Nephron progenitor cell (in vitro differentiated cells): ENCODE results near the gene MAPK8.
A peak's percentile ranks its signal among the peaks of the same experiment; 100 is the strongest.

Experiments used
- DNase-seq: peaks from one replicate; pipeline ENCODE4 v3.0.0; 2021
- H3K27ac Mint-ChIP-seq: 2 replicates; pipeline ENCODE4 v1.8.0; 2021; ENCODE audit warnings: mild to moderate bottlenecking, moderate library complexity, mixed read lengths
- H3K27me3 Mint-ChIP-seq: 2 replicates; pipeline ENCODE4 v1.8.0; 2021; ENCODE audit warnings: mild to moderate bottlenecking, low read depth, mixed read lengths; ENCODE audit not compliant: poor library complexity
- H3K36me3 Mint-ChIP-seq: 2 replicates; pipeline ENCODE4 v1.8.0; 2021; ENCODE audit warnings: low read depth, mixed read lengths
- H3K4me1 Mint-ChIP-seq: 2 replicates; pipeline ENCODE4 v1.8.0; 2021; ENCODE audit warnings: mixed read lengths
- H3K4me3 Mint-ChIP-seq: 2 replicates; pipeline ENCODE4 v1.8.0; 2021; ENCODE audit warnings: mild to moderate bottlenecking, moderate library complexity, mixed read lengths
- H3K9me3 Mint-ChIP-seq: 2 replicates; pipeline ENCODE4 v1.8.0; 2021; ENCODE audit warnings: mild to moderate bottlenecking, moderate library complexity, mixed read lengths
- TF ChIP-seq, protein P1 (sequence below): fragments of 200-600 bp; sonication (generic); IDR thresholded peaks from 2 replicates; pipeline ENCODE4 v1.5.0; 2021; ENCODE audit warnings: antibody characterized with exemption

The MAPK8 gene

GRCh38 chr10:48439031-48439430 is 132.6 kb downstream of the MAPK8 start:
- no peak overlapping the region for H3K27ac Mint-ChIP-seq
- H3K4me1 Mint-ChIP-seq: peaks cover 20% of the 10 kb centered on the region
- peaks cover 5% of the 10 kb centered on the region for H3K36me3 Mint-ChIP-seq
- DNase-seq: no peak
- no peaks in the 10 kb centered on the region for H3K9me3 Mint-ChIP-seq
- peaks cover 3% of the 10 kb centered on the region for H3K27me3 Mint-ChIP-seq
- no peak overlapping the region for H3K4me3 Mint-ChIP-seq
- TF ChIP-seq, protein P1, sequence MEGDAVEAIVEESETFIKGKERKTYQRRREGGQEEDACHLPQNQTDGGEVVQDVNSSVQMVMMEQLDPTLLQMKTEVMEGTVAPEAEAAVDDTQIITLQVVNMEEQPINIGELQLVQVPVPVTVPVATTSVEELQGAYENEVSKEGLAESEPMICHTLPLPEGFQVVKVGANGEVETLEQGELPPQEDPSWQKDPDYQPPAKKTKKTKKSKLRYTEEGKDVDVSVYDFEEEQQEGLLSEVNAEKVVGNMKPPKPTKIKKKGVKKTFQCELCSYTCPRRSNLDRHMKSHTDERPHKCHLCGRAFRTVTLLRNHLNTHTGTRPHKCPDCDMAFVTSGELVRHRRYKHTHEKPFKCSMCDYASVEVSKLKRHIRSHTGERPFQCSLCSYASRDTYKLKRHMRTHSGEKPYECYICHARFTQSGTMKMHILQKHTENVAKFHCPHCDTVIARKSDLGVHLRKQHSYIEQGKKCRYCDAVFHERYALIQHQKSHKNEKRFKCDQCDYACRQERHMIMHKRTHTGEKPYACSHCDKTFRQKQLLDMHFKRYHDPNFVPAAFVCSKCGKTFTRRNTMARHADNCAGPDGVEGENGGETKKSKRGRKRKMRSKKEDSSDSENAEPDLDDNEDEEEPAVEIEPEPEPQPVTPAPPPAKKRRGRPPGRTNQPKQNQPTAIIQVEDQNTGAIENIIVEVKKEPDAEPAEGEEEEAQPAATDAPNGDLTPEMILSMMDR: no peak

GRCh38 chr10:48439581-48440041 is 133.1 kb downstream of the MAPK8 start:
- no peak overlapping the region for H3K27ac Mint-ChIP-seq
- TF ChIP-seq, protein P1: no peak

GRCh38 chr10:48440771-48441170 is 134.3 kb downstream of the MAPK8 start:
- Mint-ChIP-seq H3K9me3 (no peaks in the 10 kb centered on the region), H3K27ac (no peak overlapping the region), H3K4me3 (no peak overlapping the region), H3K27me3 (peaks cover 5% of the 10 kb centered on the region), H3K36me3 (peaks cover 5% of the 10 kb centered on the region), H3K4me1 (peaks cover 20% of the 10 kb centered on the region)
- TF ChIP-seq, protein P1: no peak
- no peak for DNase-seq

More at GRCh38 chr10:48439581-48440041, 133.1 kb downstream of the MAPK8 start:
- Mint-ChIP-seq H3K4me1 (peaks cover 20% of the 10 kb centered on the region), H3K27me3 (peaks cover 3% of the 10 kb centered on the region), H3K9me3 (no peaks in the 10 kb centered on the region), H3K36me3 (peaks cover 5% of the 10 kb centered on the region), H3K4me3 (no peak overlapping the region)
- DNase-seq: no peak

DNA sequence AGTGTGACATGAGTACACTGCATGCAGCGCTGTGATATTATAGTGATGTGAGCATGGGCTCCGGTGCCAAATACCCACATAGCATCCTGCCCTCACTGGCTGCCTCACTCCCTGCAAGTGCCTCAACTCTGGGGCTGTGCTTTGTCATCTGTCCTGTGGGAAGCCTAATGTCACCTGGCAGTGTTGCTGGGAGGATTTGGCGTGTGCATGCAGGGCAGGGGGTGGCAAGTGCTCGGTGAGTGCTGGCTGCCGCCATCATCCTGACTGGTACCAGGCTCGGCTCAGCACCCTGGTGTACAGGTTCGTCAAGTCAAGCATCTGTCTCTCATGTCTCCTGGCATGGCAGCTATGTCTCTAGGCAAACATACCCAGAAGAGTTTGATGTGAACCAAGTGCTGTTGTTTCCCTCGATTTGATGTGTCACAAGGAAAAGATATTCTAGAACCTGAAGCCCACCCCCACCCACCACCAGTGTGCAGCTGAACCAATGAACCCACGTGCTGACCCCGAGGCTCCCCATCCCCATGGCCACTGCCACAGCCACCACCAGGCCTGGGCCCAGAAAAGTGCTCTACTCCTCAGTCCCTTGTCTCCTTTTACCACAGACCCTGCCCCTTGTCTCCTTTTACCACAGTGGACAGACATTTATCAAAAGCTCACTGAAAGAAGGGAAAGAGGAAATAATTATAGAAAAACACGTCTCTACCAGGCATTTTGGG is 135.8 kb downstream of the MAPK8 start:
- TF ChIP-seq, protein P1: no peak
- no peaks in the 10 kb centered on the region for H3K9me3 Mint-ChIP-seq

GRCh38 chr10:48442809-48443177 is 136.3 kb downstream of the MAPK8 start:
- no peak overlapping the region for H3K27ac Mint-ChIP-seq
- DNase-seq: no peak
- H3K9me3 Mint-ChIP-seq: no peaks in the 10 kb centered on the region
- H3K4me1 Mint-ChIP-seq: peaks cover 16% of the 10 kb centered on the region
- H3K36me3 Mint-ChIP-seq: peaks cover 5% of the 10 kb centered on the region
- TF ChIP-seq, protein P1: no peak
- no peak overlapping the region for H3K4me3 Mint-ChIP-seq
- H3K27me3 Mint-ChIP-seq: peaks cover 11% of the 10 kb centered on the region

More for the DNA sequence above, 135.8 kb downstream of the MAPK8 start:
- Mint-ChIP-seq H3K27me3 (peaks cover 11% of the 10 kb centered on the region), H3K36me3 (peaks cover 5% of the 10 kb centered on the region), H3K4me3 (no peak overlapping the region), H3K27ac (no peak overlapping the region), H3K4me1 (peaks cover 20% of the 10 kb centered on the region)
- DNase-seq: no peak

DNA sequence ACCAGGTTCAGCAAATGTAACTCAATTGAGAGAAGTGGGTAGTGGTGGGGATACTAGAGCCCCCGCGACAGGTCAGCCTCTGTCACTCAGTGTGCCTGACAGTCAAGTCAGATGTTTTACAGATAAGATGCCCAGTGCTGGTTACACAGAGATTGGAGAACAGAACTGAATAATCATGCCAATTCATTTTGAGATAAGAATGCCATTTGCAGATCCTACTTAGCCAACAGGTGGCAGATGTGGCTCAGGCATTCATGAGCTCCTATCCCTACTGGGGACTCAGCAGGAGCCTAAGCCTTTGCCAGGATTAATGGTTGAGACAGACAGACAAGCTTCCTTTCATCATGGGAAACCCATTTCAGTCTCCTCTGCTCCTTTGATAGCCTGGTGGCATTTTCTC is 137.8 kb downstream of the MAPK8 start:
- Mint-ChIP-seq H3K4me1 (peaks cover 17% of the 10 kb centered on the region), H3K9me3 (no peaks in the 10 kb centered on the region)

More for the DNA sequence above, 137.8 kb downstream of the MAPK8 start:
- H3K27ac Mint-ChIP-seq: no peak overlapping the region
- TF ChIP-seq, protein P1: peak; percentile 8
- H3K36me3 Mint-ChIP-seq: no peaks in the 10 kb centered on the region
- H3K27me3 Mint-ChIP-seq: peaks cover 11% of the 10 kb centered on the region
- DNase-seq: no peak
- H3K4me3 Mint-ChIP-seq: no peak overlapping the region
